SH-SY5Y (cell line): ENCODE measurements around the gene CDK19.

Source experiments
- GATA2 ChIP-seq: IDR thresholded peaks from 2 replicates; pipeline ENCODE4 v1.6.1; 2011; ENCODE audit warnings: mild to moderate bottlenecking, low read depth, low read length
- GATA3 ChIP-seq: IDR thresholded peaks from 2 replicates; pipeline ENCODE4 v1.6.1; 2011; ENCODE audit warnings: low read depth, mild to moderate bottlenecking, low read length, moderate library complexity

DNA sequence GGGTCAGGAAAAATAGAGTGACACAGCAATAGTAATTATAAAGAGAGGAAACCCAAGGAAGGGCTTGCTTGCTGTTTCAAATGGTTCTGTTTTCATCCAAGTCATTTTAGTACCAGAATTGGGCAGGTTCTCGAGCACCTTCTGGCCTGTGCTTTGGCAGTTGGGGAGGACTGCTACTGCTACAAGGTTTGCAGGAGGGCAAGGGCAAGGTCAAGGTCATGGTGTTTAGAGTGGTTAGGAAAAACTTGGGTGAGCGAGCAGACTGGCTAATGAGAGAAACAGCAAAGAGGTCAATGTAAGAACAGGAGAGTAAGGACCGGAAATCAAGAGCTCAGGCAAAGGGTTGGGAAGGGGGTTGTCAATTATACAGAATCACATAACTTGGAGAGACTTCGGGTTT, 164.5 kb downstream of the CDK19 start:
- TF ChIP-seq GATA2: no peak
- no peak for TF ChIP-seq GATA3
